GM12872 (cell line): ENCODE data around the gene SLC6A11.

ENCODE experiments used
- CTCF ChIP-seq: IDR thresholded peaks from 3 replicates; pipeline ENCODE4 v1.5.1; 2011; ENCODE audit warnings: low read depth, mild to moderate bottlenecking, low read length, moderate library complexity; ENCODE audit not compliant: insufficient read depth

Gene SLC6A11

GRCh38 chr3:10926811-10927521, 110.9 kb downstream of the SLC6A11 start:
- no peak for TF ChIP-seq CTCF

DNA sequence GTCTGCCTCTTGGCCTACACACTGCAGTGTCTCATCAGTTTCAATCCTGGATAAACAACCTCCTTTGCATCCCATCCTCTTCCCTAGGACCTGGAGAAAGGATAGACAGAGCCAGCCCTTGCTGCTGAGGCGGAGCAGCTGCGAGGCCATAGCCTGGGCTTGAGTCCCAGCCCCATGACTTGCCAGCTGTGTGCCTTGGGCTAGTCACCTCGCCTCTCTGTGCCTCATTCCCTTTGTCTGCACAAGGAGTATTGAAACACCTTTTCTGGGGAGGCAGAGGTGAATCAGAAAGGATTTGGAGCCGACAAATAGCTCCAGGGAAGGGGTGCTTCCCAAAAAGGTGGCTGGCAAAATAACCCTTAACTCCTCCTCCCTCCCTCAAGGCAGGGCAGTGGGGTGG, 111.5 kb downstream of the SLC6A11 start:
- TF ChIP-seq CTCF = no peak

- no peak for TF ChIP-seq CTCF
Measured at GRCh38 chr3:10928407-10928960, 112.5 kb downstream of the SLC6A11 start.

GRCh38 chr3:10928961-10929471, 113.0 kb downstream of the SLC6A11 start:
- no peak for TF ChIP-seq CTCF

DNA sequence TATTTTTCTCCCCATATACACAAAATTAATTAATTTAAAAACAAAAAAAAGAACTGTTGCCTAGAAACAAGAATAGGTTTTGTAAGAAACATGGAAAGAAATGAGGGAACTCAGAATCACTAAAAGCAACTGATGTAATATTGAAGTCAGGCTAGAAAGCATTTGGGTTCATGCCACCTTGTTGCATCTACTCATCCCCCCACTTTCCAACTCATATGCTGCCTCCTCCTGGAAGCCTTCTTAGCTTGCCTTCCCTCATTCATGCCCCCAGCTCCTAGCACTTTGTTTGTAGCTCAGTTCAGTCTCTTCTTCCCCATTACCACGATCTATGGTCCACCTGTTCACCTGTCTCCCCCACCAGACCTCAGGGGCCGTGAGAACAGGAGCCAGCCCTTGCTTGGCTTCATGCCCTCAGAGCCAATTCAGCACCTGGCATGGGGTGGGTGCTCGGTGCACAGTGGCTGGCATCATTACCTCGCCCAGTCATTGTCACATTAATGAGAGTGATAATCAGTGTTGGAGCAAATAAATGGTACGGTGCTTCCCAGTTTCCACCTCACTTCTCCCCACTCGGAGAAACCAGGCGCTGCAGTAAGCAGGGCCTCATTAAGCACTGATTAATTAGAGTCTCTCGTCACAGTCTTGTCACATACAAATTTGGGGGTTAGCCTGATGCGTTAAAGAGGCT, 114.1 kb downstream of the SLC6A11 start:
- no peak for TF ChIP-seq CTCF

- no peak for TF ChIP-seq CTCF
Measured at GRCh38 chr3:10930666-10931040, 114.6 kb downstream of the SLC6A11 start.

GRCh38 chr3:10932596-10932995, 116.6 kb downstream of the SLC6A11 start:
- TF ChIP-seq CTCF = no peak
